WTC11 (cell line): ENCODE data around the gene SH2D6. TPM values are rescaled to one million over a fixed set of nuclear protein-coding genes. Genes with fewer than 3 reads are reported as not detected.
A peak's percentile ranks its signal among the peaks of the same experiment; 100 is the strongest.

ENCODE experiments used
- ATAC-seq: fragments of 200-7000 bp; cut with Tn5 transposase; 2 replicates; pipeline ENCODE4 v1.10.0; 2021; ENCODE audit warnings: mild to moderate bottlenecking, moderate library complexity
- CTCF ChIA-PET: fragments of 300-600 bp; sonication (Branson Sonifier 250); formaldehyde crosslinking; loops from one replicate; lab custom pipeline; 2021; ENCODE audit warnings: antibody characterized with exemption; lab: Charles Lee
- POLR2A ChIA-PET: fragments of 350-600 bp; sonication (Branson Sonifier 250); formaldehyde crosslinking; loops from one replicate; lab custom pipeline; 2021; ENCODE audit warnings: antibody characterized with exemption; lab: Charles Lee
- DNase-seq: peaks from one replicate; pipeline ENCODE4 v3.0.0; 2021; ENCODE audit warnings: low spot score
- H3K27ac Mint-ChIP-seq: 2 replicates; pipeline ENCODE4 v1.8.0; 2021; ENCODE audit warnings: mixed read lengths
- H3K27me3 Mint-ChIP-seq: 2 replicates; pipeline ENCODE4 v1.8.0; 2021; ENCODE audit warnings: low read depth, mild to moderate bottlenecking, moderate library complexity, mixed read lengths
- H3K36me3 Mint-ChIP-seq: 2 replicates; pipeline ENCODE4 v1.8.0; 2021; ENCODE audit warnings: mixed read lengths
- H3K4me1 Mint-ChIP-seq: 2 replicates; pipeline ENCODE4 v1.8.0; 2022; ENCODE audit warnings: mixed read lengths
- H3K4me3 Mint-ChIP-seq: 2 replicates; pipeline ENCODE4 v1.8.0; 2021; ENCODE audit warnings: mild to moderate bottlenecking, moderate library complexity, mixed read lengths
- H3K9me3 Mint-ChIP-seq: 2 replicates; pipeline ENCODE4 v1.8.0; 2021; ENCODE audit warnings: mixed read lengths
- ATF1 ChIP-seq: sonication (generic); formaldehyde crosslinking; IDR thresholded peaks from 2 replicates; pipeline ENCODE4 v1.8.1; 2023; ENCODE audit warnings: mild to moderate bottlenecking, moderate library complexity, missing genetic modification reagents
- ESRRA ChIP-seq: sonication (generic); formaldehyde crosslinking; IDR thresholded peaks from 2 replicates; pipeline ENCODE4 v1.8.1; 2022; ENCODE audit warnings: mild to moderate bottlenecking, missing genetic modification reagents, borderline replicate concordance
- FOXJ3 ChIP-seq: sonication (generic); formaldehyde crosslinking; IDR thresholded peaks from 2 replicates; pipeline ENCODE4 v1.9.0; 2021; ENCODE audit warnings: missing genetic modification reagents, mild to moderate bottlenecking, borderline replicate concordance
- GRHL2 ChIP-seq: fragments of 250-450 bp; sonication (Bioruptor Pico); IDR thresholded peaks from 2 replicates; pipeline ENCODE4 v1.8.0; 2022; ENCODE audit warnings: mild to moderate bottlenecking, moderate library complexity; ENCODE audit not compliant: insufficient replicate concordance, severe bottlenecking
- JUN ChIP-seq: sonication (generic); formaldehyde crosslinking; IDR thresholded peaks from 2 replicates; pipeline ENCODE4 v1.8.0; 2023; ENCODE audit warnings: mild to moderate bottlenecking, missing genetic modification reagents
- MYBL2 ChIP-seq: sonication (generic); formaldehyde crosslinking; IDR thresholded peaks from 2 replicates; pipeline ENCODE4 v1.8.1; 2023; ENCODE audit warnings: mild to moderate bottlenecking, moderate library complexity, missing genetic modification reagents
- OVOL2 ChIP-seq: fragments of 250-450 bp; sonication (Bioruptor Pico); IDR thresholded peaks from 2 replicates; pipeline ENCODE4 v1.9.0; 2021; ENCODE audit warnings: mild to moderate bottlenecking, borderline replicate concordance
- SMAD4 ChIP-seq: sonication (generic); formaldehyde crosslinking; IDR thresholded peaks from 2 replicates; pipeline ENCODE4 v1.8.0; 2022; ENCODE audit warnings: mild to moderate bottlenecking, missing genetic modification reagents
- TEAD4 ChIP-seq: sonication (generic); formaldehyde crosslinking; IDR thresholded peaks from 2 replicates; pipeline ENCODE4 v1.8.0; 2022; ENCODE audit warnings: mild to moderate bottlenecking, missing genetic modification reagents
- ZNF263 ChIP-seq: sonication (generic); formaldehyde crosslinking; IDR thresholded peaks from 2 replicates; pipeline ENCODE4 v1.8.1; 2022; ENCODE audit warnings: low read depth, mild to moderate bottlenecking, moderate library complexity, missing genetic modification reagents
- ZNF396 ChIP-seq: fragments of 250-450 bp; sonication (Bioruptor Pico); IDR thresholded peaks from 2 replicates; pipeline ENCODE4 v1.8.0; 2021; ENCODE audit warnings: mild to moderate bottlenecking, moderate library complexity, borderline replicate concordance
- ZNF416 ChIP-seq: fragments of 250-450 bp; sonication (Bioruptor Pico); IDR thresholded peaks from 2 replicates; pipeline ENCODE4 v1.9.0; 2021; ENCODE audit warnings: mild to moderate bottlenecking, inconsistent platforms
- ZNF423 ChIP-seq: fragments of 250-450 bp; sonication (Bioruptor Pico); IDR thresholded peaks from 2 replicates; pipeline ENCODE4 v2.1.2; 2022; ENCODE audit warnings: mild to moderate bottlenecking, moderate library complexity
- ZNF671 ChIP-seq: fragments of 250-450 bp; sonication (Bioruptor Pico); IDR thresholded peaks from 2 replicates; pipeline ENCODE4 v1.8.0; 2021; ENCODE audit warnings: mild to moderate bottlenecking
- total RNA-seq: library from RNA; stranded (reverse); gene quantifications from 3 replicates; pipeline ENCODE4 v1.2.3, GENCODE V29; 2021
- TF ChIP-seq, protein P1 (sequence below): sonication (generic); formaldehyde crosslinking; IDR thresholded peaks from 2 replicates; pipeline ENCODE4 v1.8.1; 2022; ENCODE audit warnings: mild to moderate bottlenecking, missing genetic modification reagents, moderate library complexity, borderline replicate concordance
- TF ChIP-seq, protein P2 (sequence below): sonication (generic); formaldehyde crosslinking; IDR thresholded peaks from 2 replicates; pipeline ENCODE4 v1.8.0; 2022; ENCODE audit warnings: mild to moderate bottlenecking, missing genetic modification reagents
- TF ChIP-seq, protein P3 (sequence below): fragments of 250-450 bp; sonication (Bioruptor Pico); IDR thresholded peaks from 2 replicates; pipeline ENCODE4 v1.9.0; 2021; ENCODE audit warnings: mild to moderate bottlenecking
- TF ChIP-seq, protein P4 (sequence below): sonication (generic); formaldehyde crosslinking; IDR thresholded peaks from 2 replicates; pipeline ENCODE4 v1.8.0; 2022; ENCODE audit warnings: mild to moderate bottlenecking, missing genetic modification reagents
- TF ChIP-seq, protein P5 (sequence below): sonication (generic); formaldehyde crosslinking; IDR thresholded peaks from 2 replicates; pipeline ENCODE4 v1.8.1; 2022; ENCODE audit warnings: mild to moderate bottlenecking, moderate library complexity, missing genetic modification reagents
- TF ChIP-seq, protein P6 (sequence below): sonication (generic); formaldehyde crosslinking; IDR thresholded peaks from 2 replicates; pipeline ENCODE4 v1.8.1; 2022; ENCODE audit warnings: low read depth, mild to moderate bottlenecking, moderate library complexity, missing genetic modification reagents, borderline replicate concordance

SH2D6 gene
- total RNA-seq, 1 experiment from 2014 or later = 1.2 TPM

DNA sequence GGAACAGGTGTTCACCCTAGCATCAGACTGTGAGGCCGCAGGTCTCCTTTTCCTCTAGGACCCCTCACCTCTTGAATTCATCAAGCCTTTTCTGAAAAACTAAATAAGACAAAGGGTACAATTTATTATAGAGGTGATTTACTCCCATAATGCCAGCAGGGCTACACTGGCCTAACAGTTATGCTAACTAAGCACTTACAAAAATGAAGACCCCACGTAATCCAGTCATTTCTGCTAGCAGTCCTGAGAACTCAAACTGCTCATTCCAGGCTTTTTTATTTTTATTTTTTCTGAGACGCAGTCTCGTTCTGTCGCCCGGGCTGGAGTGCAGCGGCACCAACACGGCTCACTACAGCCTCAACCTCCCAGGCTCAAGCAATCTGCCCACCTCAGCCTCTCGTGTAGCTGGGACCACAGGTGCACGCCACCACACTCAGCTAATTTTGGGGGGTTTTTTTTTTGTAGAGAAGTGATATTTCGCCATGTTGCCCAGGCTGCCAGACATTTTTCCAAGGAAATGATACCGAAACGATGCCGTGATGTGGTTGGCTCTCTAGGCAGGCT lies 22.5 kb upstream of the SH2D6 start (continued):
- TF ChIP-seq, protein P1, sequence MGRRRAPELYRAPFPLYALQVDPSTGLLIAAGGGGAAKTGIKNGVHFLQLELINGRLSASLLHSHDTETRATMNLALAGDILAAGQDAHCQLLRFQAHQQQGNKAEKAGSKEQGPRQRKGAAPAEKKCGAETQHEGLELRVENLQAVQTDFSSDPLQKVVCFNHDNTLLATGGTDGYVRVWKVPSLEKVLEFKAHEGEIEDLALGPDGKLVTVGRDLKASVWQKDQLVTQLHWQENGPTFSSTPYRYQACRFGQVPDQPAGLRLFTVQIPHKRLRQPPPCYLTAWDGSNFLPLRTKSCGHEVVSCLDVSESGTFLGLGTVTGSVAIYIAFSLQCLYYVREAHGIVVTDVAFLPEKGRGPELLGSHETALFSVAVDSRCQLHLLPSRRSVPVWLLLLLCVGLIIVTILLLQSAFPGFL (CRISPR knock-in tag) = no peak
- TF ChIP-seq FOXJ3 (no peak), ATF1 (CRISPR knock-in tag) (no peak), ESRRA (CRISPR knock-in tag) (no peak), TEAD4 (CRISPR knock-in tag) (no peak), GRHL2 (CRISPR knock-in tag) (no peak), ZNF263 (no peak), MYBL2 (CRISPR knock-in tag) (no peak), ZNF423 (CRISPR knock-in tag) (no peak)
- TF ChIP-seq, protein P2, sequence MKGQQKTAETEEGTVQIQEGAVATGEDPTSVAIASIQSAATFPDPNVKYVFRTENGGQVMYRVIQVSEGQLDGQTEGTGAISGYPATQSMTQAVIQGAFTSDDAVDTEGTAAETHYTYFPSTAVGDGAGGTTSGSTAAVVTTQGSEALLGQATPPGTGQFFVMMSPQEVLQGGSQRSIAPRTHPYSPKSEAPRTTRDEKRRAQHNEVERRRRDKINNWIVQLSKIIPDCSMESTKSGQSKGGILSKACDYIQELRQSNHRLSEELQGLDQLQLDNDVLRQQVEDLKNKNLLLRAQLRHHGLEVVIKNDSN (CRISPR knock-in tag) = no peak
- TF ChIP-seq, protein P3, sequence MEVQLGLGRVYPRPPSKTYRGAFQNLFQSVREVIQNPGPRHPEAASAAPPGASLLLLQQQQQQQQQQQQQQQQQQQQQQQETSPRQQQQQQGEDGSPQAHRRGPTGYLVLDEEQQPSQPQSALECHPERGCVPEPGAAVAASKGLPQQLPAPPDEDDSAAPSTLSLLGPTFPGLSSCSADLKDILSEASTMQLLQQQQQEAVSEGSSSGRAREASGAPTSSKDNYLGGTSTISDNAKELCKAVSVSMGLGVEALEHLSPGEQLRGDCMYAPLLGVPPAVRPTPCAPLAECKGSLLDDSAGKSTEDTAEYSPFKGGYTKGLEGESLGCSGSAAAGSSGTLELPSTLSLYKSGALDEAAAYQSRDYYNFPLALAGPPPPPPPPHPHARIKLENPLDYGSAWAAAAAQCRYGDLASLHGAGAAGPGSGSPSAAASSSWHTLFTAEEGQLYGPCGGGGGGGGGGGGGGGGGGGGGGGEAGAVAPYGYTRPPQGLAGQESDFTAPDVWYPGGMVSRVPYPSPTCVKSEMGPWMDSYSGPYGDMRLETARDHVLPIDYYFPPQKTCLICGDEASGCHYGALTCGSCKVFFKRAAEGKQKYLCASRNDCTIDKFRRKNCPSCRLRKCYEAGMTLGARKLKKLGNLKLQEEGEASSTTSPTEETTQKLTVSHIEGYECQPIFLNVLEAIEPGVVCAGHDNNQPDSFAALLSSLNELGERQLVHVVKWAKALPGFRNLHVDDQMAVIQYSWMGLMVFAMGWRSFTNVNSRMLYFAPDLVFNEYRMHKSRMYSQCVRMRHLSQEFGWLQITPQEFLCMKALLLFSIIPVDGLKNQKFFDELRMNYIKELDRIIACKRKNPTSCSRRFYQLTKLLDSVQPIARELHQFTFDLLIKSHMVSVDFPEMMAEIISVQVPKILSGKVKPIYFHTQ (CRISPR knock-in tag) = no peak
- TF ChIP-seq, protein P4, sequence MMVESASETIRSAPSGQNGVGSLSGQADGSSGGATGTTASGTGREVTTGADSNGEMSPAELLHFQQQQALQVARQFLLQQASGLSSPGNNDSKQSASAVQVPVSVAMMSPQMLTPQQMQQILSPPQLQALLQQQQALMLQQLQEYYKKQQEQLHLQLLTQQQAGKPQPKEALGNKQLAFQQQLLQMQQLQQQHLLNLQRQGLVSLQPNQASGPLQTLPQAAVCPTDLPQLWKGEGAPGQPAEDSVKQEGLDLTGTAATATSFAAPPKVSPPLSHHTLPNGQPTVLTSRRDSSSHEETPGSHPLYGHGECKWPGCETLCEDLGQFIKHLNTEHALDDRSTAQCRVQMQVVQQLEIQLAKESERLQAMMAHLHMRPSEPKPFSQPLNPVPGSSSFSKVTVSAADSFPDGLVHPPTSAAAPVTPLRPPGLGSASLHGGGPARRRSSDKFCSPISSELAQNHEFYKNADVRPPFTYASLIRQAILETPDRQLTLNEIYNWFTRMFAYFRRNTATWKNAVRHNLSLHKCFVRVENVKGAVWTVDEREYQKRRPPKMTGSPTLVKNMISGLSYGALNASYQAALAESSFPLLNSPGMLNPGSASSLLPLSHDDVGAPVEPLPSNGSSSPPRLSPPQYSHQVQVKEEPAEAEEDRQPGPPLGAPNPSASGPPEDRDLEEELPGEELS (CRISPR knock-in tag) = no peak
- TF ChIP-seq, protein P5, sequence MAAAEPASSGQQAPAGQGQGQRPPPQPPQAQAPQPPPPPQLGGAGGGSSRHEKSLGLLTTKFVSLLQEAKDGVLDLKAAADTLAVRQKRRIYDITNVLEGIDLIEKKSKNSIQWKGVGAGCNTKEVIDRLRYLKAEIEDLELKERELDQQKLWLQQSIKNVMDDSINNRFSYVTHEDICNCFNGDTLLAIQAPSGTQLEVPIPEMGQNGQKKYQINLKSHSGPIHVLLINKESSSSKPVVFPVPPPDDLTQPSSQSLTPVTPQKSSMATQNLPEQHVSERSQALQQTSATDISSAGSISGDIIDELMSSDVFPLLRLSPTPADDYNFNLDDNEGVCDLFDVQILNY (CRISPR knock-in tag) = no peak
- TF ChIP-seq, protein P6, sequence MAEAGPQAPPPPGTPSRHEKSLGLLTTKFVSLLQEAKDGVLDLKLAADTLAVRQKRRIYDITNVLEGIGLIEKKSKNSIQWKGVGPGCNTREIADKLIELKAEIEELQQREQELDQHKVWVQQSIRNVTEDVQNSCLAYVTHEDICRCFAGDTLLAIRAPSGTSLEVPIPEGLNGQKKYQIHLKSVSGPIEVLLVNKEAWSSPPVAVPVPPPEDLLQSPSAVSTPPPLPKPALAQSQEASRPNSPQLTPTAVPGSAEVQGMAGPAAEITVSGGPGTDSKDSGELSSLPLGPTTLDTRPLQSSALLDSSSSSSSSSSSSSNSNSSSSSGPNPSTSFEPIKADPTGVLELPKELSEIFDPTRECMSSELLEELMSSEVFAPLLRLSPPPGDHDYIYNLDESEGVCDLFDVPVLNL (CRISPR knock-in tag) = no peak

DNA sequence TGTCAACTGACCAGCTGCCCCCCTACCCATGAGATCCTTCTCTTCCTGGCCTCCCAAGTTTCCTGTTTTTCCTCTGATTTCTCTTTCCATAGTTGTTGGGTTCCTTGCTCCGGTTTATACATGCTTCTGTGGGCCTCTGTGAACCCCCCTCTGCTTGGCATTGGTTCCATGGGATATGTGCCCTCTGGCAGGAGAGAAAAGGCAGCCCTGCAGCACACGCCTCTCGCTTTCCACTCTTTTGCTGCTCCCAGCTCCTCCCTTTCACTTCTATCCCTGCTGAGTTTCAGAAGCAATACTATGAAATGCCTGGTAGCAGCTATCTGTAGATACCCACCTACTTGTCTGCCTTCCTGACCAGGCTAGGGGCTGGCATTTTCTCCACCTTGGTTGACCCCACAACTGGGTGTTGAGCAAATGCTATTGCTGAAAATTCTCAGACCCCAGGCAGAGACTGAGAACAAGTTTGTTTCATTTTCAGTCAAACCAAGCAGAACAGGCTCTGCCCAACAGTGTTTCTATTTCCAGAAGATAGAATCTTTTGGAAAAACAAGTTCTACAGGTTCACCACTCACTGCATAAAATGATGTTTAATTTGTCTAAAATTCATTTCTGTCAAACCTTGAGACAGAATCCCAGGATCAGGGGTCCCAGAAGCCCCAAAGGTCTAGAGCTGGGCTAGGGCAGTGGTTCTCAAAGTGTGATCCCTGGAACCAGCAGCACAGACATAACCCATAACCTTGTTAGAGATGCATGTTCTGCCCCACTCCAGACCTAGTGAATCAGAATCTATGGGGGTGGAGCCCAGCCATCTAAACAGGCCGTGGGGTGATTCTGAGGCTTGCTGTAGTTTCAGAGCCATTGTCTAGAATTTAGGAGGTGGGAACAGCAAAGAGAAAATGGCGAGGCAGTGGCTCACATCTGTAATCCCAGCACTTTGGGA lies 21.7 kb upstream of the SH2D6 start:
- H3K27ac Mint-ChIP-seq = peak overlapping the region; percentile 12; the same call in 1 of the 2 replicates
- ChIA-PET POLR2A (no interaction called here), CTCF (interaction anchor here (1.4 kb wide), 1 partner anchor 155 kb away, joined by 3 read pairs; no protein-coding TSS in a partner anchor)
- peaks cover 13% of the 10 kb centered on the region for H3K4me1 Mint-ChIP-seq
- no peak overlapping the region for H3K4me3 Mint-ChIP-seq
- DNase-seq (no peak), ATAC-seq (no peak)
- H3K9me3 Mint-ChIP-seq = no peaks in the 10 kb centered on the region
- H3K27me3 Mint-ChIP-seq = no peaks in the 10 kb centered on the region
- no peak for TF ChIP-seq ZNF396 (CRISPR knock-in tag)
- no peak for TF ChIP-seq ZNF671 (CRISPR knock-in tag)
- no peak for TF ChIP-seq MYBL2 (CRISPR knock-in tag)
- TF ChIP-seq ZNF416 (CRISPR knock-in tag) = no peak
- no peak for TF ChIP-seq JUN (CRISPR knock-in tag)
- no peak for TF ChIP-seq SMAD4 (CRISPR knock-in tag)
- no peak for TF ChIP-seq OVOL2 (CRISPR knock-in tag)
- peaks cover 37% of the 10 kb centered on the region for H3K36me3 Mint-ChIP-seq
